ENCODE results near the gene SAP30. TPM values are rescaled to one million over a fixed set of nuclear protein-coding genes. Genes with fewer than 3 reads are reported as not detected.

The SAP30 gene
- total RNA-seq, 1 donor from 2014 or later: 23.7 TPM

DNA sequence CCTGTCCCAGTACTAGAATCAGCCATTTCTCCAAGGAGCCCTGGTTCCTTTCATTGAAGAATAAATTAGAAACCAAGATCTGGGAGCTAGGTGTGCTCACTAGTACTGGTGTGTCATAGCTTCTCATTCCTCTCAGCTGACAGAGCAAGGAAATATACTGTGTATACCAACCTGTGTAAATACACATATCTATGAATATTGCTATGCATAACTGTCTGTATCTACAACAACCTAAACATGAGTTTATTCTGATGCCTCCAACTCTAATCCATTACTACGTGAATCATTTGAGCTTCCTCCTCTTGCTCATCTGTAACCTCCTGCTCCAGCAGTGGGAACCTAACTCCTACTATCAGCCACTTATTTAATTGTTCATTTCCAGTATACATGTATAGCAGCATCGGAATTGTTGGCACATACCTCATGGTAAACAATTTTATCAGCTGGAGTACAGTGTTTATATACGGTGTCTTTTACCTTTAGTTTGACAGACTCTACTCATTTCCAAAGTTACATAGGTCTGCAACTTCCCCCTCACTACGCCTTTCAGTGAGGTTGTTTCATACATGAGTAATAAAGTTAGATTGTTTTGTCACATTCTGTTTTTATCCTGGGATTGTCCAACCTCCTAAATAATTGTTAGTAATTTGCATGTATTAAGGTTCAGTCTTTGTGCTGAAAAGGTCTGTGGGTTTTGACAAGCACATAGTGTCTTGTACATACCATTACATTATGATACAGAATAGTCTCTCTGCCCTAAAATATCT is 35.3 kb downstream of the SAP30 start:
- Mint-ChIP-seq H3K27me3 (no peaks in the 10 kb centered on the region), H3K36me3 (ENCODE audit: insufficient read depth) (peaks cover 16% of the 10 kb centered on the region)
- no peak for DNase-seq (ENCODE audit: low spot score, unreplicated experiment)

DNA sequence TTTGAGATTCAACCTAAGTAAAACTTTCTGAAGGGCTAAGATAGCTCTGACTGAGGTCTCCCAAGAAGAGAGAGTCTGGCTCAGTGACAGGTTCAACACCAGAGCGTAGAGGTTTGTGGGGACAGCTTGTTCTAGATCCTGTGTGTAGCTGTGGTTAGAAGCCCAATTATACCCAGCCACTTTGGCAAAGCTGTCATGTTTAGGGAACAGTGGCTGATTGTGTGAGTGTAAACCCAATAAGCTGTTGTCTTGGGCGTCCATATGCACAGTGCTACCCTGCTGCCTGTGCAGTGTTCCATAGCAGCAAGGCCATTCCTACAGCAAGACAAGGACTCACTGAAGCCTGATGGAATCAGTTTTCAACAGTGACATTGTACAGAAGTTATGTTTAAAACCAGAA is 39.3 kb downstream of the SAP30 start:
- TF ChIP-seq, protein P1, sequence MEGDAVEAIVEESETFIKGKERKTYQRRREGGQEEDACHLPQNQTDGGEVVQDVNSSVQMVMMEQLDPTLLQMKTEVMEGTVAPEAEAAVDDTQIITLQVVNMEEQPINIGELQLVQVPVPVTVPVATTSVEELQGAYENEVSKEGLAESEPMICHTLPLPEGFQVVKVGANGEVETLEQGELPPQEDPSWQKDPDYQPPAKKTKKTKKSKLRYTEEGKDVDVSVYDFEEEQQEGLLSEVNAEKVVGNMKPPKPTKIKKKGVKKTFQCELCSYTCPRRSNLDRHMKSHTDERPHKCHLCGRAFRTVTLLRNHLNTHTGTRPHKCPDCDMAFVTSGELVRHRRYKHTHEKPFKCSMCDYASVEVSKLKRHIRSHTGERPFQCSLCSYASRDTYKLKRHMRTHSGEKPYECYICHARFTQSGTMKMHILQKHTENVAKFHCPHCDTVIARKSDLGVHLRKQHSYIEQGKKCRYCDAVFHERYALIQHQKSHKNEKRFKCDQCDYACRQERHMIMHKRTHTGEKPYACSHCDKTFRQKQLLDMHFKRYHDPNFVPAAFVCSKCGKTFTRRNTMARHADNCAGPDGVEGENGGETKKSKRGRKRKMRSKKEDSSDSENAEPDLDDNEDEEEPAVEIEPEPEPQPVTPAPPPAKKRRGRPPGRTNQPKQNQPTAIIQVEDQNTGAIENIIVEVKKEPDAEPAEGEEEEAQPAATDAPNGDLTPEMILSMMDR (IDR thresholded peaks at IDR 0.05; ENCODE audit: unreplicated experiment): no peak
- no peaks in the 10 kb centered on the region for H3K9me3 Mint-ChIP-seq (ENCODE audit: low read depth)

More for the DNA sequence above, 35.3 kb downstream of the SAP30 start:
- no peak overlapping the region for H3K4me3 Mint-ChIP-seq (ENCODE audit: low read depth)
- peaks cover 4% of the 10 kb centered on the region for H3K4me1 Mint-ChIP-seq (ENCODE audit: low read depth)
- TF ChIP-seq, protein P1 (IDR thresholded peaks at IDR 0.05; ENCODE audit: unreplicated experiment): no peak
- H3K9me3 Mint-ChIP-seq (ENCODE audit: low read depth): no peaks in the 10 kb centered on the region
- H3K27ac Mint-ChIP-seq: no peak overlapping the region

DNA sequence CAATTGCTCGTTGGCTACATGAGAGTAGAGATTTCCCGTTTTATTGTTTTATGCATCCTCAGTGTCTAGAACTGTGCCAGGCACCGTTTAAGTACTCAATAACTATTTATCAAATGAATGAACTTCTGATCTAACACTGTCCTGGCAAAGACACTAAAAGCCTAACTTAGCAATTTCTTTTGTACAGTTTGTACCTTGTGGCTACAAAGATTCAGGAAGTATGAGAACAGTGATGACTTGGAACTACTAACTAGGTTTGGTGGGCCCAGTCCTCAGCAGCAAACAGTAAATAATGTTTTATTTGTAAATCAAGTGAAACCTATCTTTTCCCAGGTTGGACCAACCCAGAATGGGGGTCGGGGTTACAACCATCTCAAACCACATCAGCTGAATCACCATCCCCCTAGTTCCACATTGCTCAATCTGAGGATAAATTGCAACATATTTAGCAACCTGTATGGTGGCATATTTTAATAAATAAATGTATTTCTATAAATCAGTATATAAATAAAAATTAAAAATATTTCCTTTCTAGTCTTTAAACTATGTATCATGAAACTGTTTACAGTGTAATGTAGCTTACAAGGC is 40.4 kb downstream of the SAP30 start:
- Mint-ChIP-seq H3K9me3 (ENCODE audit: low read depth) (no peaks in the 10 kb centered on the region), H3K27me3 (no peaks in the 10 kb centered on the region), H3K36me3 (ENCODE audit: insufficient read depth) (peaks cover 5% of the 10 kb centered on the region), H3K4me3 (ENCODE audit: low read depth) (no peak overlapping the region), H3K4me1 (ENCODE audit: low read depth) (peaks cover 2% of the 10 kb centered on the region), H3K27ac (no peak overlapping the region)
- TF ChIP-seq, protein P1 (IDR thresholded peaks at IDR 0.05; ENCODE audit: unreplicated experiment): no peak
- DNase-seq (ENCODE audit: low spot score, unreplicated experiment): no peak

More for the DNA sequence above, 39.3 kb downstream of the SAP30 start:
- Mint-ChIP-seq H3K4me3 (ENCODE audit: low read depth) (no peak overlapping the region), H3K4me1 (ENCODE audit: low read depth) (peaks cover under 1% of the 10 kb centered on the region), H3K27me3 (no peaks in the 10 kb centered on the region), H3K27ac (no peak overlapping the region), H3K36me3 (ENCODE audit: insufficient read depth) (peaks cover 14% of the 10 kb centered on the region)
- no peak for DNase-seq (ENCODE audit: low spot score, unreplicated experiment)

DNA sequence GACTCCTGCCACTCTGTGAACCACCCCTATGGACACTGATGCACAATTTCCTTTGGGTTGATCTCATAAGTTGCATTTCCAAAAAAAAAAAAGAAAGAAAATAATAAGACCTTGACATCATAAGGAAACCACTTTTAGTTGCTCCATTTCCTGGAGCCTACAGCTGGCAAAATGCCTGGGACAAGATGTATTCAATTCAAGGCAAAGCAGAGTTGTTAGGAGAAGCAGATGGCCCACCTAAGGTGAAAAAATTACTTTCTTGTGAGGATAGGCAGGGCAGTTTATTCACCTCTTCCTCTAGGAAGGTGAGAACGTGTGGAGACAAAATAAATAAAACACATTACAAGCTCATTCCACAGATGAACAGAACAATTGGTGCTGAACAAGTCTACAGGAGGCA is 42.3 kb downstream of the SAP30 start:
- H3K9me3 Mint-ChIP-seq (ENCODE audit: low read depth): no peaks in the 10 kb centered on the region
- H3K4me3 Mint-ChIP-seq (ENCODE audit: low read depth): no peak overlapping the region
- TF ChIP-seq, protein P1 (IDR thresholded peaks at IDR 0.05; ENCODE audit: unreplicated experiment): no peak
- H3K27me3 Mint-ChIP-seq: no peaks in the 10 kb centered on the region
- H3K36me3 Mint-ChIP-seq (ENCODE audit: insufficient read depth): peaks cover 2% of the 10 kb centered on the region
- DNase-seq (ENCODE audit: low spot score, unreplicated experiment): no peak
- peaks cover 2% of the 10 kb centered on the region for H3K4me1 Mint-ChIP-seq (ENCODE audit: low read depth)
- no peak overlapping the region for H3K27ac Mint-ChIP-seq

DNA sequence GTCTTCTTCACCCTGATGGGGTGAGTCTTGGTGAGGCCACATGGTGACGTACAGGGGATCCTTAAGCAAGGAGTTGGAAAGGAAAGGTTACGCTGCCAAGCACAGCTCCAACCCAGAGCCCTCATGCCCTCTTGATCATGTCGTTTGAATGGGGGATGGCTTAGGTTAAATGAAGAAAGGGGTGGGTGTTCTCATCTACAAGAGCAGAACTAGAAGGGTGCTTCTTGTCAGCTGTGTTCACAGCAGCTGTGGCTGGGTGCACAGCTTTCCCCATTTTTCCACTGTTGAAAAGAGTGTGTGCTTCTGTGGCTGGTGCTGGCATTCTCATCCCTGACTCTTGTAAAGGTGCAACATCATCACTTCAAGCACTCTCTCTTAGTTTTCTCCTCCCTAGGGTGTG is 43.7 kb downstream of the SAP30 start:
- peaks cover 2% of the 10 kb centered on the region for H3K36me3 Mint-ChIP-seq (ENCODE audit: insufficient read depth)
- no peaks in the 10 kb centered on the region for H3K9me3 Mint-ChIP-seq (ENCODE audit: low read depth)
- TF ChIP-seq, protein P1 (IDR thresholded peaks at IDR 0.05; ENCODE audit: unreplicated experiment): no peak
- H3K27ac Mint-ChIP-seq: no peak overlapping the region
- DNase-seq (ENCODE audit: low spot score, unreplicated experiment): no peak
- peaks cover 2% of the 10 kb centered on the region for H3K4me1 Mint-ChIP-seq (ENCODE audit: low read depth)
- no peaks in the 10 kb centered on the region for H3K27me3 Mint-ChIP-seq
- no peak overlapping the region for H3K4me3 Mint-ChIP-seq (ENCODE audit: low read depth)

Data from progenitor cell of endocrine pancreas (in vitro differentiated cells).